Measurements from ENCODE around the gene FLT3.
A peak's percentile ranks its signal among the peaks of the same experiment; 100 is the strongest.

Gene FLT3

GRCh38 chr13:27977476-27978300 is 122.7 kb downstream of the FLT3 start:
- H4K8ac ChIP-seq (ENCODE audit: low read depth, low read length): no peak overlapping the region
- H2BK120ac ChIP-seq (ENCODE audit: low read depth, low read length): no peak overlapping the region
- no peaks in the 10 kb centered on the region for H3K79me1 ChIP-seq (ENCODE audit: low read depth, low read length)
- no peak overlapping the region for H2AK5ac ChIP-seq (ENCODE audit: low read depth, low read length)
- peak overlapping the region; percentile 57 for H2BK15ac ChIP-seq (ENCODE audit: low read length)
- no peak overlapping the region for H4K91ac ChIP-seq (ENCODE audit: low read depth, low read length, poor library complexity)
- peak overlapping the region; percentile 31 for H3K23ac ChIP-seq (ENCODE audit: low read depth, low read length, poor library complexity)
- peak overlapping the region; percentile 34 for H2BK12ac ChIP-seq (ENCODE audit: low read length)
- H3K36me3 ChIP-seq (replicated peaks in 1 of 2; ENCODE audit: control insufficient read depth in 2 of 2, insufficient read depth in 2 of 2, low read length in 2 of 2): no peaks in the 10 kb centered on the region
- WGBS, 2 donors (ENCODE audit: extremely low coverage in 2 of 2, insufficient read length in 2 of 2, insufficient replicate concordance in 1 of 2): no CpG with 5 or more reads among the region's 80 CpGs
- no peak overlapping the region for H2BK5ac ChIP-seq (ENCODE audit: low read length)
- peaks cover 0 to 3% of the 10 kb centered on the region in 2 donors for H3K9me3 ChIP-seq (replicated peaks in 1 of 2; ENCODE audit: control insufficient read depth in 2 of 2, insufficient read depth in 1 of 2, low read depth in 1 of 2, low read length in 2 of 2)
- H3K4me1 ChIP-seq (ENCODE audit: control insufficient read depth in 2 of 2, insufficient read depth in 1 of 2, low read depth in 1 of 2, low read length in 2 of 2): peaks cover 0 to 6% of the 10 kb centered on the region in 2 donors
- H3K9ac ChIP-seq (ENCODE audit: low read depth, low read length, poor library complexity): peak overlapping the region; percentile 31
- DNase-seq (ENCODE audit: low spot score): no peak
- peak overlapping the region; percentile 35 for H2AFZ ChIP-seq (ENCODE audit: low read length)
- peaks cover 64 to 99% (median 92%) of the 10 kb centered on the region in 3 experiments for H3K27me3 ChIP-seq (ENCODE audit: control insufficient read depth in 3 of 3, insufficient read depth in 3 of 3, low read depth in 1 of 3, low read length in 3 of 3)
- H3K4me2 ChIP-seq (ENCODE audit: insufficient read depth, low read length, poor library complexity, severe bottlenecking): peak overlapping the region; percentile 36
- H3K4ac ChIP-seq (ENCODE audit: low read length): no peak overlapping the region
- no peak overlapping the region for H3K14ac ChIP-seq (ENCODE audit: low read length)
- H3K18ac ChIP-seq (ENCODE audit: low read length): peak overlapping the region; percentile 66
- H3K27ac ChIP-seq (replicated peaks; ENCODE audit: low read length): no peak overlapping the region
- peak overlapping the region in 1 of 2 donors; percentile 47 for H3K4me3 ChIP-seq (ENCODE audit: low read length in 2 of 2)

- Histone ChIP-seq H3K18ac (ENCODE audit: low read length) (no peak overlapping the region), H2BK15ac (ENCODE audit: low read length) (no peak overlapping the region), H2AK5ac (ENCODE audit: low read depth, low read length) (peak overlapping the region; percentile 14), H2AFZ (ENCODE audit: low read length) (no peak overlapping the region), H2BK120ac (ENCODE audit: low read depth, low read length) (no peak overlapping the region), H3K36me3 (replicated peaks in 1 of 2; ENCODE audit: control insufficient read depth in 2 of 2, insufficient read depth in 2 of 2, low read length in 2 of 2) (no peaks in the 10 kb centered on the region), H3K27me3 (ENCODE audit: control insufficient read depth in 3 of 3, insufficient read depth in 3 of 3, low read depth in 1 of 3, low read length in 3 of 3) (peaks cover 60 to 99% (median 85%) of the 10 kb centered on the region in 3 experiments), H3K79me1 (ENCODE audit: low read depth, low read length) (peaks cover 1% of the 10 kb centered on the region), H3K4me2 (ENCODE audit: insufficient read depth, low read length, poor library complexity, severe bottlenecking) (no peak overlapping the region), H3K9ac (ENCODE audit: low read depth, low read length, poor library complexity) (no peak overlapping the region), H3K23ac (ENCODE audit: low read depth, low read length, poor library complexity) (no peak overlapping the region), H4K91ac (ENCODE audit: low read depth, low read length, poor library complexity) (no peak overlapping the region), H3K4ac (ENCODE audit: low read length) (no peak overlapping the region), H3K14ac (ENCODE audit: low read length) (no peak overlapping the region), H4K8ac (ENCODE audit: low read depth, low read length) (no peak overlapping the region), H2BK5ac (ENCODE audit: low read length) (no peak overlapping the region), H3K4me1 (ENCODE audit: control insufficient read depth in 2 of 2, insufficient read depth in 1 of 2, low read depth in 1 of 2, low read length in 2 of 2) (peaks cover 2 to 17% of the 10 kb centered on the region in 2 donors), H2BK12ac (ENCODE audit: low read length) (no peak overlapping the region), H3K9me3 (replicated peaks in 1 of 2; ENCODE audit: control insufficient read depth in 2 of 2, insufficient read depth in 1 of 2, low read depth in 1 of 2, low read length in 2 of 2) (peaks cover 0 to 3% of the 10 kb centered on the region in 2 donors), H3K27ac (replicated peaks; ENCODE audit: low read length) (no peak overlapping the region), H3K4me3 (ENCODE audit: low read length in 2 of 2) (no peak overlapping the region)
- WGBS, 2 donors (ENCODE audit: extremely low coverage in 2 of 2, insufficient read length in 2 of 2, insufficient replicate concordance in 1 of 2): no CpG with 5 or more reads among the region's 12 CpGs
- DNase-seq (ENCODE audit: low spot score): no peak
These were observed 123.8 kb downstream of the FLT3 start for GRCh38 chr13:27976362-27977091.

GRCh38 chr13:27975564-27976361 is 124.6 kb downstream of the FLT3 start:
- no peak overlapping the region for H3K4ac ChIP-seq (ENCODE audit: low read length)
- H3K4me2 ChIP-seq (ENCODE audit: insufficient read depth, low read length, poor library complexity, severe bottlenecking): peak overlapping the region; percentile 14
- H3K36me3 ChIP-seq (replicated peaks in 1 of 2; ENCODE audit: control insufficient read depth in 2 of 2, insufficient read depth in 2 of 2, low read length in 2 of 2): no peaks in the 10 kb centered on the region
- no peak overlapping the region for H3K4me3 ChIP-seq (ENCODE audit: low read length in 2 of 2)
- H3K23ac ChIP-seq (ENCODE audit: low read depth, low read length, poor library complexity): peak overlapping the region; percentile 35
- H4K8ac ChIP-seq (ENCODE audit: low read depth, low read length): no peak overlapping the region
- H2BK5ac ChIP-seq (ENCODE audit: low read length): peak overlapping the region; percentile 45
- peaks cover 6 to 22% of the 10 kb centered on the region in 2 donors for H3K4me1 ChIP-seq (ENCODE audit: control insufficient read depth in 2 of 2, insufficient read depth in 1 of 2, low read depth in 1 of 2, low read length in 2 of 2)
- no peak overlapping the region for H2AK5ac ChIP-seq (ENCODE audit: low read depth, low read length)
- H3K27me3 ChIP-seq (ENCODE audit: control insufficient read depth in 3 of 3, insufficient read depth in 3 of 3, low read depth in 1 of 3, low read length in 3 of 3): peaks cover 53 to 99% (median 81%) of the 10 kb centered on the region in 3 experiments
- peaks cover 0 to 3% of the 10 kb centered on the region in 2 donors for H3K9me3 ChIP-seq (replicated peaks in 1 of 2; ENCODE audit: control insufficient read depth in 2 of 2, insufficient read depth in 1 of 2, low read depth in 1 of 2, low read length in 2 of 2)
- no peak overlapping the region for H3K9ac ChIP-seq (ENCODE audit: low read depth, low read length, poor library complexity)
- DNase-seq (ENCODE audit: low spot score): no peak
- peak overlapping the region; percentile 92 for H2BK15ac ChIP-seq (ENCODE audit: low read length)
- no peak overlapping the region for H3K27ac ChIP-seq (replicated peaks; ENCODE audit: low read length)
- peaks cover 1% of the 10 kb centered on the region for H3K79me1 ChIP-seq (ENCODE audit: low read depth, low read length)
- peak overlapping the region; percentile 15 for H2AFZ ChIP-seq (ENCODE audit: low read length)
- H3K14ac ChIP-seq (ENCODE audit: low read length): no peak overlapping the region
- H3K18ac ChIP-seq (ENCODE audit: low read length): peak overlapping the region; percentile 84
- WGBS, 2 donors (ENCODE audit: extremely low coverage in 2 of 2, insufficient read length in 2 of 2, insufficient replicate concordance in 1 of 2): no CpG with 5 or more reads among the region's 51 CpGs
- H4K91ac ChIP-seq (ENCODE audit: low read depth, low read length, poor library complexity): no peak overlapping the region
- H2BK120ac ChIP-seq (ENCODE audit: low read depth, low read length): no peak overlapping the region
- H2BK12ac ChIP-seq (ENCODE audit: low read length): peak overlapping the region; percentile 67
